ENCODE data around the gene KCNAB2.

DNA sequence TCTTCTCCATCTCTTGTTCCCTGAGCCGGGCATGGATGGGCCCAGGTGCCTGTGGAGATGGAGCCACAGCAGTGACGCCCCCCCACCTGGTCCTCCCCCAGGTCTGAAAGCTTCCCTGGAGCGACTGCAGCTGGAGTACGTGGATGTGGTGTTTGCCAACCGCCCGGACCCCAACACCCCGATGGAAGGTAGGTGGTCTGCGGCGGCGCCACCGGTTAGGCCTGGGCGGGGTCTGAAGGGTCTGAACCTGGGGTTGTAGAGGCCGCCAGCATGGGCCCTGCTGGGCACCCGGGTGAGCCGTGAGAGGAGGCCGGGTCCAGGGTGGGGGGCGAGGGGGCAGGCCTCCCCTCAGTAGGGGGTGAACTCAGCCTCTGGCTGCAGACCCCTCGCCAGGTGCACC is 44.6 kb downstream of the KCNAB2 start:
- no peak for TF ChIP-seq EZH2phosphoT487 (IDR thresholded peaks at IDR 0.05; ENCODE audit: borderline replicate concordance)
- TF ChIP-seq, protein P1, sequence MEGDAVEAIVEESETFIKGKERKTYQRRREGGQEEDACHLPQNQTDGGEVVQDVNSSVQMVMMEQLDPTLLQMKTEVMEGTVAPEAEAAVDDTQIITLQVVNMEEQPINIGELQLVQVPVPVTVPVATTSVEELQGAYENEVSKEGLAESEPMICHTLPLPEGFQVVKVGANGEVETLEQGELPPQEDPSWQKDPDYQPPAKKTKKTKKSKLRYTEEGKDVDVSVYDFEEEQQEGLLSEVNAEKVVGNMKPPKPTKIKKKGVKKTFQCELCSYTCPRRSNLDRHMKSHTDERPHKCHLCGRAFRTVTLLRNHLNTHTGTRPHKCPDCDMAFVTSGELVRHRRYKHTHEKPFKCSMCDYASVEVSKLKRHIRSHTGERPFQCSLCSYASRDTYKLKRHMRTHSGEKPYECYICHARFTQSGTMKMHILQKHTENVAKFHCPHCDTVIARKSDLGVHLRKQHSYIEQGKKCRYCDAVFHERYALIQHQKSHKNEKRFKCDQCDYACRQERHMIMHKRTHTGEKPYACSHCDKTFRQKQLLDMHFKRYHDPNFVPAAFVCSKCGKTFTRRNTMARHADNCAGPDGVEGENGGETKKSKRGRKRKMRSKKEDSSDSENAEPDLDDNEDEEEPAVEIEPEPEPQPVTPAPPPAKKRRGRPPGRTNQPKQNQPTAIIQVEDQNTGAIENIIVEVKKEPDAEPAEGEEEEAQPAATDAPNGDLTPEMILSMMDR (conservative IDR thresholded peaks at IDR 0.05; ENCODE audit: low read length) = no peak
